Measurements from ENCODE around the gene E2F1.

GRCh38 chr20:33664085-33664761 lies 22.0 kb downstream of the E2F1 start:
- TF ChIP-seq POLR2AphosphoS5 (IDR thresholded peaks at IDR 0.05) = no peak
- TF ChIP-seq POLR2A (IDR thresholded peaks at IDR 0.05) = no peak
- TF ChIP-seq, protein P1, sequence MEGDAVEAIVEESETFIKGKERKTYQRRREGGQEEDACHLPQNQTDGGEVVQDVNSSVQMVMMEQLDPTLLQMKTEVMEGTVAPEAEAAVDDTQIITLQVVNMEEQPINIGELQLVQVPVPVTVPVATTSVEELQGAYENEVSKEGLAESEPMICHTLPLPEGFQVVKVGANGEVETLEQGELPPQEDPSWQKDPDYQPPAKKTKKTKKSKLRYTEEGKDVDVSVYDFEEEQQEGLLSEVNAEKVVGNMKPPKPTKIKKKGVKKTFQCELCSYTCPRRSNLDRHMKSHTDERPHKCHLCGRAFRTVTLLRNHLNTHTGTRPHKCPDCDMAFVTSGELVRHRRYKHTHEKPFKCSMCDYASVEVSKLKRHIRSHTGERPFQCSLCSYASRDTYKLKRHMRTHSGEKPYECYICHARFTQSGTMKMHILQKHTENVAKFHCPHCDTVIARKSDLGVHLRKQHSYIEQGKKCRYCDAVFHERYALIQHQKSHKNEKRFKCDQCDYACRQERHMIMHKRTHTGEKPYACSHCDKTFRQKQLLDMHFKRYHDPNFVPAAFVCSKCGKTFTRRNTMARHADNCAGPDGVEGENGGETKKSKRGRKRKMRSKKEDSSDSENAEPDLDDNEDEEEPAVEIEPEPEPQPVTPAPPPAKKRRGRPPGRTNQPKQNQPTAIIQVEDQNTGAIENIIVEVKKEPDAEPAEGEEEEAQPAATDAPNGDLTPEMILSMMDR (IDR thresholded peaks at IDR 0.05) = no peak
